ENCODE results near the gene SUV39H1. TPM values are rescaled to one million over a fixed set of nuclear protein-coding genes. Genes with fewer than 3 reads are reported as not detected.

Gene SUV39H1
- total RNA-seq, 2 donors from 2014 or later, result 29.4 to 34.8 TPM

DNA sequence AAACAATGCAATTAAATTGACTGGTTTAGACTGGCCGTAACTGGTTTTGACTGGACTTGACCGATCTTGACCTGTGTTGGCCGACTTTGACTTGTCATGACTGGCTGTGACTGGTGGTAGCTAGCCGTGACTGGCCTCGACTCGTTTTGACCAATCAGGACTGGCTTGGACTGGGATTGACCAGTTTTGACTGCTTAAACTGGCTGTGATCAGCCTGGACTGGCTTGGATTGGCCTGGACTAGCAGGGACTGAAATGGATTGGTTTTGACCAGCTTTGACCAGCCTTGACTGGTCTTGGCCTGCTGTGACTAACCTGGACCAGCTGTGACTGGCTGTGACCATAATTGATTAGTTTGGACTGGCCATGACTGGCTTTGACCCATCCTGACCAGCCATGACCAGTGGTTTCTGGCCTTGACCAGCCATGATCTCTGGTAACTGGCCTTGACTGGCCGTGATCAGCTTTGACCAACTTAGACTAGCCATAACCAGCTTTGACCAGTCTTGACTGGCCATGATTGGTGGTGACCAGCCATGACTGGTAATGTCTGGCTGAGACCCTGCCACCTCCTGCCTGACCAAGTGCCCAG lies 13.1 kb downstream of the SUV39H1 start:
- Mint-ChIP-seq H3K9me3 (no peaks in the 10 kb centered on the region), H3K36me3 (ENCODE audit: insufficient read depth in 2 of 2) (no peaks in the 10 kb centered on the region), H3K27ac (no peak overlapping the region), H3K27me3 (ENCODE audit: low read depth) (peaks cover 28% of the 10 kb centered on the region), H3K4me1 (ENCODE audit: low read depth) (peaks cover 41% of the 10 kb centered on the region), H3K4me3 (no peak overlapping the region)
- DNase-seq (no peak), ATAC-seq (replicated peaks in 1 of 2) (no peak)

DNA sequence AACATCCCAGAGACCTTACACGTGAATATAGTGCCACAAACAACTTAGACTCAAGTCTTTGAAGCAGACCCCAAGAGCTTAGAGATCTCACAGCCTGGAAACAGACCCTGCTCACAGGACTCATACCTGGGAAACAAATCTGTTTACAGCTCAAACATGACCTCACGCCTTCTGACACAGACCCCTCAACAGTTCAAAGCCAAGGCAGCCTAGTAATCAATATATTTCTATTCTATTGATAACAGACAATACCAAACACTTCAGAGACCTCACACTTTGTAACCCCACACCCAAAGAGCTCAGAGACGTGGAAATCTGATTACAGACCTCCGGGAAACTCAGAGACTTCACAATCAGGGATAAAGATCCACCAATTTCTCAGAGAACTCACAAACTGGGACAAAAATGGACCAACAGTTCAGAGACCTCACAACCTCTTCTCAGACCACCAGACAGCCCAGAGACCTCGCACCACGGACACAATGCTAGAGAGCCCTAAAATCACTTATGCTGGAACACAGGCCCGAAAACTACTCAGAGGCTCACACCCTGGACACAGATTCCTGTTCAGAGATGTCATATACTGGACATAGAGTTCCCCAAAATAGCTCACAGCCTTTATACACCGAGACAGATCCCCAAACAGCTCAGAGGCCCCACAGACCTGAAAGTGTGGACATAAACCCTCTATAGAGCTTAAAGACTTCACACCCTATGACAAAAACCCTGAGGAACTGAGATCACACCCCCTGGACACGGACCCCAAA lies 14.8 kb downstream of the SUV39H1 start:
- Mint-ChIP-seq H3K27me3 (ENCODE audit: low read depth) (peaks cover 28% of the 10 kb centered on the region), H3K36me3 (ENCODE audit: insufficient read depth in 2 of 2) (no peaks in the 10 kb centered on the region), H3K4me1 (ENCODE audit: low read depth) (peaks cover 58% of the 10 kb centered on the region), H3K4me3 (peak overlapping the region; percentile 63 to 78), H3K9me3 (no peaks in the 10 kb centered on the region), H3K27ac (peak overlapping the region; percentile 85)
- ATAC-seq (replicated peaks in 1 of 2), result no peak
- DNase-seq, result no peak

DNA sequence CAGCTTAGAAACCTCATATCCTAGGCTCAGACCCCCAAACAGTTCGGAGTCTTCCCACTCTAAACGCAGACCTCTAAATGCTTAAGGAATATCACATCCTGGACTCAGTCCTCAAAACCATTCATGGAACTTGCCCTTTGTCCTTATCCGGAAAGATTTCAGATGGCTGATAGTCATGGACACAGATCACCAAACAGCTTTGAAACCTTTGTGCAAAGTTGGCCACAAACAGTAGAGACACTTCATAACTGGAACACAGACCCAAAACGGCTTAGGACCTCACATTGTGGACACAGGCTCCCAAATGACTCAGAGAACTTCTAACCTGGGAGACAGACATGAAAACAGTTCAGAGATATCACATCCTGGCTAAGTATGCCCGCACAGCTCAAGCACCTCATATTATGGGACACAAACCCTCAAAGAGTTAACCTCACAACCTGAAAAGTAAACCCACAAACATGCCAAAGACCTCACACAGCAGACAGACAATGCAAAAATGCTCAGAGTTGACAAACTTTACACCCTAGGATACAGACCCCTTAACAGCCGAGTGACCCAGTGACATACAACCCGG lies 15.5 kb downstream of the SUV39H1 start:
- Mint-ChIP-seq H3K36me3 (ENCODE audit: insufficient read depth in 2 of 2) (no peaks in the 10 kb centered on the region), H3K27me3 (ENCODE audit: low read depth) (peaks cover 28% of the 10 kb centered on the region), H3K9me3 (peaks cover 0 to 3% of the 10 kb centered on the region in 2 donors), H3K4me1 (ENCODE audit: low read depth) (peaks cover 58% of the 10 kb centered on the region), H3K4me3 (peak overlapping the region; percentile 63 to 78), H3K27ac (peak overlapping the region; percentile 85)
- DNase-seq (no peak), ATAC-seq (replicated peaks in 1 of 2) (peak in 1 of 2 donors; percentile 12)

DNA sequence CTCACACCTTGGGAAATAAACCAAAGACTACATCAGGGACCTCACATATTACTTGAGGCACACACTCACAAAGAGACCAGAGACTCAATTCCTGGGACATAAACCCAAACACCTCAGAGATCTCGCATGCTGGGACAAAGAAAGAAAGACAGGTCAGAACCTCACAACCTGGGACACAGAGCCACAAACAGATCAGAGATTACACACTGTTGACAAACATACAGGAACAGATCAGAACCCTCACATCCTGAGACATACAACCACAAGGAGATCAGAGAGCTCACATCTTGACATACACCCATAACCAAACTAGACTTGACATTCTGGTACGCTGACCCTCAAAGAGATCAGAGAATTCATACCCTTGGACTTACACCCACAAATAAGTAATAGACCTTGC lies 17.3 kb downstream of the SUV39H1 start:
- Mint-ChIP-seq H3K4me3 (peak overlapping the region; percentile 63 to 78), H3K27ac (peak overlapping the region; percentile 85), H3K4me1 (ENCODE audit: low read depth) (peaks cover 67% of the 10 kb centered on the region), H3K27me3 (ENCODE audit: low read depth) (peaks cover 38% of the 10 kb centered on the region), H3K36me3 (ENCODE audit: insufficient read depth in 2 of 2) (peaks cover 0 to 2% of the 10 kb centered on the region in 2 donors), H3K9me3 (peaks cover 0 to 3% of the 10 kb centered on the region in 2 donors)
- ATAC-seq (replicated peaks in 1 of 2), result peak; percentile 54 to 67
- no peak for DNase-seq

DNA sequence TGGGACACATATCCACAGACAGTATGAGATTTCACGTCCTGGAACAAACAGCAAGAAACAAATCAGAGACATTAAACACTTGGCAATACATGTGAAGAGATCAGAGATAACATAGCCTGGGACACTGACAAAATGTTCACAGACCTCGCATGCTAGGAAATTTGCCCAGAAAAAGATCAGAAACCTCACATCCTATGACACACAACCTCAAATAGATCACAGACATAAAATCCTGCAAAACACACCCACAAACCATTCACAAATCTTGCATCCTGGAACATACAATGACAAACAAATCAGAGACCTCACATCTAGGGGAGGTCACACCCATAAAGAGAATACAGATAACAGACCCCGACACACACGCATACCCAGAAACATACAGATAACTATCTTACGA lies 18.0 kb downstream of the SUV39H1 start:
- Mint-ChIP-seq H3K27ac (peak overlapping the region; percentile 85), H3K4me3 (peak overlapping the region; percentile 63 to 78), H3K9me3 (peaks cover 0 to 3% of the 10 kb centered on the region in 2 donors), H3K27me3 (ENCODE audit: low read depth) (peaks cover 40% of the 10 kb centered on the region), H3K4me1 (ENCODE audit: low read depth) (peaks cover 70% of the 10 kb centered on the region), H3K36me3 (ENCODE audit: insufficient read depth in 2 of 2) (peaks cover 0 to 2% of the 10 kb centered on the region in 2 donors)
- ATAC-seq (replicated peaks in 1 of 2) (peak; percentile 21 to 33), DNase-seq (no peak)

DNA sequence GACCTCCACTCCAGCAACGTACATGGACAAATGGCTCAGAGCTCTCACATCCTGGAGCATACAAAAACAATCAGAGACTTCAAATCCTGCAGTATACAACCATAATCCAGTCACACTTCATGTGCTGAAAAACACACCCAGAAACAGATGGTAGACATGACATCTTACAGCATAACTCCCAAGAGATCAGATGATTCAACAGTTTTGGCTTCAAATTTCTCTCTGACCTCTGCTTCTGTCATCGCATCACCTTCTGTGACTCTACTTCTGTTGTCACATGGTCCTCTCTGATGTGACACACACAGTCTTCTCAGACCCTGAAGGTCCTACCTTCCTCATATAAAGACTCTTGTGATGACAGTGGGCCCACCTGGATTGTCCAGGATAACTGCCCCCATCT lies 18.5 kb downstream of the SUV39H1 start:
- Mint-ChIP-seq H3K27me3 (ENCODE audit: low read depth) (peaks cover 40% of the 10 kb centered on the region), H3K36me3 (ENCODE audit: insufficient read depth in 2 of 2) (peaks cover 0 to 2% of the 10 kb centered on the region in 2 donors), H3K9me3 (peaks cover 0 to 3% of the 10 kb centered on the region in 2 donors), H3K4me3 (peak overlapping the region; percentile 63 to 78), H3K27ac (peak overlapping the region; percentile 85), H3K4me1 (ENCODE audit: low read depth) (peaks cover 70% of the 10 kb centered on the region)
- DNase-seq, result no peak
- ATAC-seq (replicated peaks in 1 of 2), result peak; percentile 27 to 36

DNA sequence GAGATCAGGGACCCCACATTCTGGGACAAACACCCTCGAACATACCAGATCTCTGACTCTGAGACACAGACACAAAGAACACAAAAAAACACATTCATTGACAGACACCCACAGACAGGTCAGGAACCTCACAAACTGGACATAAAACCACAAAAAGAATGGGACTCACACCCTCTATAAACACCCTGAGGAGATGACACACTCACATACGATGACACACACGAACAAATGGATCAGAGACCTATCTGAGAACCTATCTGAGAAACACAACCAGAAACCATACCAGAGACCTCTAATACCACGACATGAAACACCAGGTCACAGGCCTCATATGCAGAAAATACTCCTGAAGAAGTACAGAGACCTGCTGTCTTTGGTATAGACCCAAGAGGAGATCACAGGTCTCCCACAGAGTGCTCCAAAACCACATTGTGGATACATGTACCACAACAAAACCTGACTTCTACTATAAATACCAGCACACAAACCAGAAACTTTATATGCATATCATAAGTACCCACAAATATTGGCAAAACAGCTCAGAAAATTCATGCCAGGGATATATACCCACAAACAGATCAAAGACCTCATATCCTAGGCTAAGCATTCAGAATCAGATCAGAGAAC lies 19.5 kb downstream of the SUV39H1 start:
- Mint-ChIP-seq H3K9me3 (peaks cover 0 to 3% of the 10 kb centered on the region in 2 donors), H3K4me1 (ENCODE audit: low read depth) (peaks cover 66% of the 10 kb centered on the region), H3K27ac (peak overlapping the region; percentile 71), H3K4me3 (peak overlapping the region in 1 of 2 donors; percentile 78), H3K27me3 (ENCODE audit: low read depth) (peaks cover 40% of the 10 kb centered on the region), H3K36me3 (ENCODE audit: insufficient read depth in 2 of 2) (peaks cover 0 to 2% of the 10 kb centered on the region in 2 donors)
- ATAC-seq (replicated peaks in 1 of 2) (peak in 1 of 2 donors; percentile 9), DNase-seq (peak in 1 of 2 donors; percentile 8)

DNA sequence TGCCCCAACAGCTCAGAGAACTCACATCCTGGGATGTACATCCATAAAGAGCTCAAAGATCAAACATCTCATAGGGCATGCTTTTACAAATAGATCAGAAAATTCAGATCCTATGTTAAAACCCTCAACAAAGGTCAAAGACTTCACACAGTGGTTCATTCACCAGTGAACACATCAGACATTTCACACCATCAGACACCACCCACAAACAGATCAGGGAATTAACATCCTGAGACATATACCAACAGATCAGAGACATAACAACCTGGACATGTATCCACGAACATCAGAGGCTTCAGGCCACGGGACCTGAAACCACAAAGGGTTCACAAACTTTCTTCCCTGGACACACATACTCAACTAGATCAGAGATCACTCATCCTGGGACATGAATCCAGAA lies 23.4 kb downstream of the SUV39H1 start:
- Mint-ChIP-seq H3K9me3 (peaks cover 0 to 3% of the 10 kb centered on the region in 2 donors), H3K4me1 (ENCODE audit: low read depth) (peaks cover 28% of the 10 kb centered on the region), H3K4me3 (no peak overlapping the region), H3K36me3 (ENCODE audit: insufficient read depth in 2 of 2) (peaks cover 0 to 2% of the 10 kb centered on the region in 2 donors), H3K27me3 (ENCODE audit: low read depth) (peaks cover 12% of the 10 kb centered on the region), H3K27ac (no peak overlapping the region)
- ATAC-seq (replicated peaks in 1 of 2), result no peak
- no peak for DNase-seq

DNA sequence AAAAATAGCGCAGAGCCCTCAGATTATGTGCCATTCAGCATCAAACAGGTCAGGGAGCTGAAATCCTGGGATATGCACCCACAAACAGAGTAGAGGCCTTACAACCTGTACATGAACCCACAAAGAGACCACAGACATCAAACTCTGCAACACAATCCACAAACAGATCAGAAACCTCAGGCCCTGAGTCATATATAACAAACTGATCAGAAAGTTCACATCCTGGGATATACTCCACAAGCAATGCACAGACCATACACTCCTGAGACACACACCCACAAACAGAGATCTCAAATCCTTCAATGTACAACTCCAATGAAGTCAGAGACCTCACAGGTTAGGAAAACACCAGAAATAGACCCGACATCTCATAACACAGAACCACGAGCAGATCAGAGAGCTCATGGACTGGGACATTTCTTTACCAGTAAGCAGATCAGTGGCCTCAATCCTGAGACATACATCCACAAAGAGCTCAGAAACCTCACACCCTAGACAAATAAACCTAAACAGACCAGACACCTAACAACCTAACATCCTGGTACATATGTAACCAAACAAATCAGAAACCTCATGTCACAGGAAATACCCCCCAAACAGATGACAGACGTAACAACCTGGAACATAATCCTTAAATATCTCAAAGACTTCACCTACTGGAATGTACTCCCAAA lies 24.2 kb downstream of the SUV39H1 start:
- Mint-ChIP-seq H3K9me3 (peaks cover 0 to 3% of the 10 kb centered on the region in 2 donors), H3K4me1 (ENCODE audit: low read depth) (peaks cover 28% of the 10 kb centered on the region), H3K4me3 (no peak overlapping the region), H3K27ac (no peak overlapping the region), H3K36me3 (ENCODE audit: insufficient read depth in 2 of 2) (peaks cover 0 to 2% of the 10 kb centered on the region in 2 donors), H3K27me3 (ENCODE audit: low read depth) (peaks cover 12% of the 10 kb centered on the region)
- ATAC-seq (replicated peaks in 1 of 2) (peak; percentile 76 to 82), DNase-seq (no peak)

DNA sequence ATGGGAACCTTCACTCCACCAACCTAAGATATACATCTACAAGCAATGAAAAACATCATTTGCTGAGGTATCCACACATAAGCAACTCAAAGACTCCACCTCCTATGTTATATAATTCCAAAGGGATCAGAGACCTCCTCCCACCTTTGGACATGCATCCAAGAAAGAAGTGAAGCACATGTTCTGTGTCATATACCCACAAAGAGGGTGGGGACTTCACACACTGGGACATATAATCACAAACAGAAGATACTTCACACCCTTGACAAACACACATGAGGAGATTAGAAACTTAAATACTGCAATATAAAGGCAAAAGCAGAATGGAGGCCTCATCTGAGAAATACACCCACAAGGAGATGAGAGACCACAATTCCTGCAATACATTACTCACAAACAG lies 25.4 kb downstream of the SUV39H1 start:
- Mint-ChIP-seq H3K36me3 (ENCODE audit: insufficient read depth in 2 of 2) (peaks cover 3 to 8% of the 10 kb centered on the region in 2 donors), H3K4me3 (no peak overlapping the region), H3K9me3 (peaks cover 3 to 5% of the 10 kb centered on the region in 2 donors), H3K27me3 (ENCODE audit: low read depth) (peaks cover 12% of the 10 kb centered on the region), H3K4me1 (ENCODE audit: low read depth) (peaks cover 25% of the 10 kb centered on the region), H3K27ac (no peak overlapping the region)
- ATAC-seq (replicated peaks in 1 of 2), result peak in 1 of 2 donors; percentile 9
- no peak for DNase-seq

DNA sequence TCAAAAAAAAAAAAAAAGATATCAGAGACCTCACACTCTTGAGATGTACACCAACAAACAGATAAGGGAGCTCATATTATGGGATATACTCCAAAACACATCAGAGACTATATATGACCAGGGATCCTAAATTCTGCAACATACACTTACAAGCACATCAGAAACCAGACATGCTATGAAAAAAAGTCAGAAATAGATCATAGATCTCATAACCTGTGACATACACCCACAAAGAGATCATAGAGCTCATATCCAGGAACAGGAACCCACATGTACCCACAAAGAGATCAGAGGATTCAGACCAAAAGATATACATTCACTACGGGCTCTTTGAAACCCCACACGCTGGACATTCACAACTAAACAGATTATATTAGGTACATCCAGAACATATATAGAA lies 30.1 kb downstream of the SUV39H1 start:
- Mint-ChIP-seq H3K4me1 (ENCODE audit: low read depth) (peaks cover 23% of the 10 kb centered on the region), H3K27me3 (ENCODE audit: low read depth) (peaks cover 13% of the 10 kb centered on the region), H3K27ac (peak overlapping the region; percentile 86), H3K4me3 (peak overlapping the region in 1 of 2 donors; percentile 25), H3K36me3 (ENCODE audit: insufficient read depth in 2 of 2) (peaks cover 9 to 17% of the 10 kb centered on the region in 2 donors), H3K9me3 (peaks cover 2 to 17% of the 10 kb centered on the region in 2 donors)
- no peak for DNase-seq
- ATAC-seq (replicated peaks in 1 of 2), result peak; percentile 36 to 46

DNA sequence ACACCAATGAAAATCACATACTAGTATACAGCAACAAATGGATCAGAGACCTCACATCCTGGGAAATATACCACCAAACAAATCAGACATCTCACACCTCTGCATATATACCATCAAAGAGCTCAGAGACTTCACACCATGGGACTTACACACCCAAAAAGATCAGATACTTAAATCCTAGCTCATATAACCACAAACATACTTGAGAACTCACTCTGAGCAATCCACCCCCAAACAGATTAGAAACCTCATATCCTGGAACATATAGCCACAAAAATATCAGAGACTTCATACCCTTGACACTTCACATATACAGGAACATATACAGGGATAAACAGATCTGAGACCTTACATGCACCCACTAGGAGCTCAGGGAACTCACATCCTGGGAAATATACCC lies 32.1 kb downstream of the SUV39H1 start:
- Mint-ChIP-seq H3K4me3 (no peak overlapping the region), H3K27ac (peak overlapping the region; percentile 49), H3K27me3 (ENCODE audit: low read depth) (peaks cover 13% of the 10 kb centered on the region), H3K36me3 (ENCODE audit: insufficient read depth in 2 of 2) (peaks cover 9 to 17% of the 10 kb centered on the region in 2 donors), H3K9me3 (peaks cover 2 to 17% of the 10 kb centered on the region in 2 donors), H3K4me1 (ENCODE audit: low read depth) (peaks cover 23% of the 10 kb centered on the region)
- ATAC-seq (replicated peaks in 1 of 2), result peak in 1 of 2 donors; percentile 36
- no peak for DNase-seq
